ENCODE data around the gene SERINC1.

GRCh38 chr6:122393351-122393896, 78.2 kb downstream of the SERINC1 start:
- TF ChIP-seq CTCF (IDR thresholded peaks at IDR 0.05), result no peak
- no peak for TF ChIP-seq POLR2A (IDR thresholded peaks at IDR 0.05)

All from esophagus squamous epithelium (tissue), 4 donors.